T1000 (cell line): Measurements from ENCODE around the gene TNIK.
"Not testable (repeated sequence)": the region's sequence is repeated elsewhere in the genome, so short reads cannot be mapped to it uniquely, and the experiment has no call there.

ENCODE experiments used
- DNase-seq: peaks from one replicate; lab custom pipeline; 2025; ENCODE audit warnings: mixed read lengths; lab: John Stamatoyannopoulos, UW

Gene TNIK

DNA sequence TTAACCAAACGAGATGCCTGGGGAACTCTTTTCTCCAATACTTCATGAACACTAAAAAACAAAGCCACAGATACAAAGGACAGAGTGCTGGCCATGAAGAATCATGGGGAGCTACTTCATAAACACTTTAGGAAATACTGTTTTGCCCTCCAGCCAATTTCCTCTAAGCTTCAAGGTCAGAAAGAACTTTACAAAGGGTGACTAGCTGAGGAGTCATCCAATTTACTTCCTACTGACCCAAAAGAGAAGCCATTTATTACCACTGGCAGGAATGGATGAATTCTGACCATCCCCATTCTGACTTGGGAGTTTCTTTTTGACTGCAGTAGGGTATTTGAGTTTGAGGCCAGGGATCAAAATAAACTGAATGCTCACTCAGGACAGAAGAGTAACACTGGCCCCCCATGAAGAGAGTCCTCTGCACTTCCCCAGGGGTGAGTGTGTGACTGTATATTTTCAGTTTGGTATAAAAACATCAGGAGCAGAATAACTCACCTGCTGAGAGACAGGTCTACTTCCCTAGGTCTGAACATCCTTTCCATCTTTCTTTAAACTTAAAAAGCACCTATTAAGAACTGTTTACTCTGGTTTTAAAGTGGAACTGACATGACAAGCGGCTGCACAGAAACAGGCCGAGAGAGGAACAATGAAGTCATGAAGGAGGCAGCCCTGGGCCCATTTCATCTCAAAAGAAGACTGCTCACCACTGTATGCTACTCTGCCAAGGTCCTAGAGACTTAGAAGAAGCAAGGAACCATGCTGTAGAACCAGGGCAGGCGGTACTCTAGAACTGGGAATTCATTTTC is 203.6 kb downstream of the TNIK start:
- peak; percentile 13 for DNase-seq

DNA sequence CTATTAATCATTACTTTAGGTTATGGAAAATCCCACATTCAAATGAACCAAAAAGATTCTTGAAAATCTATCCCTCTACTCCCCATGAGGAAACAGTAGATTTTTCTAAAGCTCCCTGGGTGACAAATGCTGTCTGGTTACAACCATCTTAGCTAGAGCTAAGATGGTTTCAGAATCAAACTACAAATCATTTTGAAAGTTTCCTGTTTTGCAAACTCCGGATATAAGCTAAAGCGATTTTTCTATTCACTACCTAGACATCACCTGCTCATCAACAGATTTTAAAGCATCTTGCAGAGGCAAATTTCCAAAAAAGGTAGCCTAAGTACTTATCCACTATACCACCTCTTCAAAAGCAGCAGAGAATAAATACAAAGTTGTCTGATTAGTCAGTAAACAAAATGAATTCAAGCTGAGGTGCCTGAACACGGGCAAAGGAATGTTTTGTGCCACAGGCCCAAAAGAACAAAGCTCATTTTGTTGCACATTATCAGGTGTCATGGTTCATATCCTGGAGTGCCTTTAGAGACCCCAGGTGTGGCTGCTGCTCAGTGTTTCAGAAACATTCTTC is 204.9 kb downstream of the TNIK start:
- DNase-seq, result no peak

DNA sequence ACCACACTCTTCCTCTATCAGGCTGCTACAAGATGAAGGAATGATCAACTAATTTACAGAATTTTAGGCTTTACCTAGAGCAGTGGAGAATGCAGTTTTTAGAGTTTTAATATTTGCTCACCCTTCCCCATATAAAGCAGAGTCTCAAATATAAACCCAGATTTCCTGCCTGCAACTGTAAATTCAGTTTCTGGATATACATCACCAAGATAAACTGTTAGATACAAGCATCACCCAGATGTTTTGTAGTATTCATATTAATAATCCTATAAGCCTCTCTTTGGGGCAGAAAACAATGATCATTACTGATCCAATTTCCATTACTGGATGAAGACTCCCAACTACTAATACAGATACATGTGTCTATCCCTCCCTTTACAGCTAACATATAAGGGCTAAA is 205.9 kb downstream of the TNIK start:
- no peak for DNase-seq

DNA sequence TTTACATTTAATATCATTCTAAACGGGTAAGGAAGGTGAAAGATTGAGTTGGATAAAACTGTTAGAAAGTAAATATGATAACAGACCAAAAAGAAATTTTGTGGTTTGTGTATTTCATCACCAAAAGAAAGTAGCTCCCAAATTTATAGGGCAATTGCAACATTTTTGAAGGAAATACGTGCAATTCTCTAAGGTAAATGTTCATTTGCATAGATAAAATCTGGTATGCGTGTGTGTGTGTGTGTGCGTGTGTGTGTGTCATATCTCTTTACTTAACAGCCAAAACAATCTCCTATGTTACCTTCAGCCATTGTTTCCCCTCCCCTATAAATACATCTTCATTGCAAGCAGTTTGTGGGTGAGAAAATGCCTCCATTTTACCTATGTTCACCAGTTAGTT is 208.4 kb downstream of the TNIK start:
- DNase-seq, result no peak

DNA sequence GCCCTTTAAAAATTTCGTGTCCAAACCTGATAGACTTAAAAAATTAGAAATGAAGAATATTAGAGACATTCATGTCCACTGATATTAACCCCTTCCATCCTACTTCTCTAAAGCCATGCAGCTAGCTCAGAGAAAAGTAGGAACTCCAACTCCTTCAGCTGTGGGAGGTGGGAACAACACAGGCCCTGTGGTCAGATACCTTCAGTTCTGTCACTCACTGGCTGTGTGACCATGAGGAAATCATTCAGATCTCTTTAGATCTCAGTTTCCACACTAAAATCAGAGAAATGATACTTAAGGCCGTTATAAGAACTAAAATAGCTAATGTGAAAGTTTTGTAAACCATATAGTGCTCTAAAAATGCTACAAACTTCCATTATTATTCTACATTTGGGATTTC is 209.8 kb downstream of the TNIK start:
- DNase-seq, result no peak

DNA sequence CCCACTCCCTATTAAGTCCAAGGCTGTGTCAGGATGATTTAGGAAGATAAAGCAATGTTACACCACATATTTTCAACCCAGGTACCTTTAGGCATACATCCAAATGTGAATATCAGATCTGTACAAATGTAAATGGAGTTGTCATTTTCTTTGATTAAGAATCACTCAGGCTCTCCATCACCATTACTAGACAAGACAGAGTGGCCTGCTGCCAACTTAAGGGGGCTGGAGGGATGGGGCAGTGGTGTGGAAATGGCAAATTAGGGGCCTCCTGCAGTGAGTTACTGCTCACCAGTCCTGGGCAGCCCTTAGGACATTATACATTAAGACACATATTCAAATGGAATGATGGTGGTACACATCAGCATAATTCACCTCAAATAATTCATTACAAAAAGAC is 211.0 kb downstream of the TNIK start:
- no peak for DNase-seq

DNA sequence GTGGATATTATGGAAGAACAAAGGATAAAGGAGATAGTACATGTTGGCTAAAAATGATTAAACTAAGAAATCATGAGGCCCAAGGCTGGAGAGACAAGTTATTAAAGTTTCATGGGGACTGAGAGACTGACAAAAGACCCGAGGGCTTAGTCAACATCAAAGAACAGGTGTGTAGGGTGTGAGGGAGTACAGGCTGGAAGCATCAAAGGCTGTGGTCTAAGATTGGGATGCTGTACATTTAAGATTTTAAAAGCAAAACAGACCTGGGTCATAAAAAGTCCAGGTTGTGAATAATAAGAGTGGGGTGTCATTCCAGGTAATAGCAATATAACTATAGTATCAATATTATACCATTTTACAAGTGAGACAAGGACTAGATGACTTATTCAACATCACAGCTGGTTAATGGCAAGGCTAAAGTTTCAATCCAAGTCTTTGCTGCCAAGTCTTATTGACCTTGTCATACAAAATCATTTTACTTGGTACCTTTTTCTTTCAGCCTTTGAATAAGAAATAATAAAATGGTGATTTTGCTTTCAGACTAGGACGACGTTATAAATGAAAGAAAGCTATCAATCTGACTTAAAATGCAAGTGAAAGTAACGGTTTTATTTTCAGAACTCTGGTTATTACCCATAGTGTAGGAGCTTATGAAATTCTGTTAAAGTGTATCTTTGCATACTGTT is 211.6 kb downstream of the TNIK start:
- DNase-seq, result no peak

DNA sequence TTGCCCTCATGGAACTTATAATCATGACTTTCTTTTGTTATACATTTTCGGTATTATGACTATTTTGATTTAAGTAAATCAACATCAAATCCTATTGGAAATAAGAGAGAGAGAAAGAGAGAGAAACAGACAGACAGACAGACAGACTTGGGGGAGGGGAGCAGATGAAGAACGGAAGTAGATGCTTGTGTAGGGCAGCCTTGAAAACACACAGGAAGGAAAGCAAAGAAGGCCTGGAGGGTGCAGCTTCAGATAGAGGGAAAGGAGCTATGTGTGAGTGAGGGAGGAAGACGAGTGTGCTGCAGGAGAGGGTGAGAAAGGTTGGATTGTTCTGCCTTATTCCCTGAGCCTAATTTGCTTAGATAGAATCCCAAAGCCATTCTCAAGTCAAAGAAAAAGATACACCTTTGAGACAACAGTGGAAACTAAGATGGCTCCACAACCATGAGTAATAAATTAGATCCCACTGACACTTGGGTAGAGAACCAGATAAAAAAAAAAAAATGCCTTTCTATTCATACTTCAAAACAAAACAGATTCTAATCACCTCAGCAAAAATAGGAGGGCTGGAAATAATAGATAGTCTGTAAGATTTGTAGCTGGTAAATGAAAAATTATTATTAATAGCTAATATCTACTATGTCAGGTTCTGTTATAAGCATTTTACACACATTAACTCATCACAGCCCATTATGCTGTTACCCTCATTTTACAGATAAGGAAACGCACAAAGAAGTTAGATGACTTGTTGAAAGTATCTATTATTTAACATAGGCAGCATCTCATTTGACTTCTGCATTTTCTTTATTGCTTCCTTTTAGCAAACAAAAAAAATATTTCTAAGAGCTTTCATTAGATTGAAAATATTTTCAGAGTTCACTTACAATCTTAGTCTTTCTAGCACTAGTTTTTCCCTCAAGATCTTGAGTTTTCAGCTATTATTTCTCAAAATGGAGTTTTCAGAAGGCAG is 214.1 kb downstream of the TNIK start:
- DNase-seq, result no peak

DNA sequence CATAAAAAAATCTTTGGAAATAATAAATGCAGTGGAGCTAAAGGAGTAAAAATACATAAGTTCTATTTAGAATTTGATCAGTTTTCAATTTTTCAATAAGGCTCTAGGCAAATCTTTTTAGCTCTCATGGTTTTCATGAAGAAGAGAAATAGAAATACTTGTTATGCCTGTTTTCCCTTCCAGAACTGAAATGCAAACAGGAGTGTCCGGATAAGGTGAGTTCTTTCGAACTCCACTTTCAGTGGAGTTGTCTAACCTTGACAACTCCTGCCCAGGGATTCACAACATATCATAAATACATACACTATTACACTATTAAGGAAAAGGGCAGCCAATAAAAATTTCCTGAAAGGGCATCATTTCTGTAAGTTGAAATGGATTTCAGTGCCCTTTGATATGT is 217.3 kb downstream of the TNIK start:
- DNase-seq, result no peak

DNA sequence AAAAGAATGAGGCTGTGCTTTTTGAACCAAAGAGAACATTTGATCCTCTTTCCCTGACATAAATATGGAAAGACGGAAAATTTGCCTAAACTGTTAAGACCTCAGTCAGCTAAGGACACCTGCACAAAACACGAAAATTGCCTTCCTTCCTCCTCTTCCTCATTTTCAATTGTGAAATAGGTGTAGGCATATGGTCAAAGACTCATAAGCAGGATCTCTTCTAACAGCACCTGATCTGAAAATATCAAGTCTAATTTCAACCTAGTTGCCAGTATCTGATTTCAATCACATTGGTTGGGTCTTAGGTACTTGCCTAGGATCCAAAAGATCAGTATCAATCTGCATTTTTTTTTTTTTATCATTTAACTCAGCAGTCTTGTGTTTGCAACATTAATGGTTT is 218.0 kb downstream of the TNIK start:
- DNase-seq, result no peak

DNA sequence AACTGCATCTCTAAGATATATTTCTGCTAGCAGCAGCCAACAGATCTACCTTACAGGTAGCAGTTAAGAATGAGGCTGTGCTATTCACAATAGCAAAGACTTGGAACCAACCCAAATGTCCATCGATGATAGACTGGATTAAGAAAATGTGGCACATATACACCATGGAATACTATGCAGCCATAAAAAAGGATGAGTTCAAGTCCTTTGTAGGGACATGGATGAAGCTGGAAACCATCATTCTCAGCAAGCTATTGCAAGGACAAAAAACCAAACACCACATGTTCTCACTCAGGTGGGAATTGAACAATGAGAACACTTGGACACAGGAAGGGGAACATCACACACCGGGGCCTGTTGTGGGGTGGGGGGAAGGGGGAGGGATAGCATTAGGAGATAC is 218.6 kb downstream of the TNIK start:
- not testable (repeated sequence) for DNase-seq

DNA sequence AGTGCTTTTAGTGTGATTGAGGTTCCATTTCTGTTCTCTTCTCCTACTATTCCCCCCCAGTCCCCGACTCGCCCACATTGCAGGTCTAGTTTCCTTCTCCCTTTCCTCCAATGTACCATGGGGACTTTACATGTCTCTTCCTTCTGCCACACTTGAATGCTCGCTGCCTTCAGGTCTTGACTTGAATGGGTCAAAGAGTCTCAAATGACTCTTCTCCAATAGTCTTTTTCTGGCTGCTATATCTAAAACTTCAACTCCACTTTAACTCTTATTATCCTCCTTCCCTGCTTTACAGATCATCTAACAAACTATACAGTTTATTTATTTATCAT is 219.7 kb downstream of the TNIK start:
- DNase-seq, result no peak

DNA sequence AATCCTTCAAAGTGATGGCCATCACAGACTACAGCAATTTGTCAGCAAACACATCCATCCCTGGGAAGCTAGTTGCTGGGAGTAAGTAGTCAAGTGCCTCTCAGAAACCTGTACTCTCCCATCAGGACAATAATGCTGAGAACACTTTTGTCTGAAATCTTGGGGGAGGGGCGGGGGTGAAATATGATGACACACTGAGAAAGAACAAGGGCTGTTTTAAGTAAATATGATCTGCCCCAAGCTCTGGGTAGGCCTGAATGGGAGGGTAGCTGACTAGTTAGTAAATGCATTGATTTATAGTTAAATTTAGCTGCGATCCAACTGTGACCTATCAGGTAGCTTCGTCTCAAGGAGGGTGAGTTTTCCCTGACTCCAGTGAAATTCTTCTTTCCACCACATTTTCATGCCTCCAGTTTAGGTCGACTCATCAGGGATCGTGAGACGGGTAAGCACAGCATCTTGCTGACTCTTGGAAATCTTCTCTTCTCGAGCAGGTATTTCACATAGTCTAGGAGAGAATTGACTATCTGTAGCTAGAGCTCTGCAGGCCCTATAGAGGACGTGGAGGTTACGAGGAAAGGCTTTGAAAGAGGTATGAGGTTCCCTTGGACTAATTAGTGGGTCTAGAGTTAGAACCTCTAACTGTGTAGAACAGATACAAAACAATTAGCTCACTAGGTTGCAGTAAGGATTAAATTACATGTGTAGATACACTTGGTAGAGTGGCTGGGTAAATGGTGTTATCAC is 220.3 kb downstream of the TNIK start:
- DNase-seq, result no peak

DNA sequence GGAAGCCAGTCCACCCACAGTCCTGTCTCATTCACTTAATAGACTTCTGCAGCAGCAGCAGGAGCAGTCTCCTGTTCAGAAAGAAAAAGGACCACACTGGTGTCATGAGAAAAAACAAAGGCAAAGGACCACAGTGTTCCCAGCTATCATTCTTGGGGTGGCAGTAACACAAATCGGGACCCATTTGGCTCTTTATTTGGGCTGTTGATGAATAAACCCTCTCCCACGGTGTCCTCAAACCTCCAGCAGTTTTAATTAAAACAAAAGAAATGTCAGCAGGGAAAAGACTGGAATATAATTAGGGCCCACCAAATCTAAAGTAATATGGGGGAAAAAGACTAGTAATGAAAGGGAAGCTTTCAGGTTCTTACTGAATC is 223.2 kb downstream of the TNIK start:
- no peak for DNase-seq

DNA sequence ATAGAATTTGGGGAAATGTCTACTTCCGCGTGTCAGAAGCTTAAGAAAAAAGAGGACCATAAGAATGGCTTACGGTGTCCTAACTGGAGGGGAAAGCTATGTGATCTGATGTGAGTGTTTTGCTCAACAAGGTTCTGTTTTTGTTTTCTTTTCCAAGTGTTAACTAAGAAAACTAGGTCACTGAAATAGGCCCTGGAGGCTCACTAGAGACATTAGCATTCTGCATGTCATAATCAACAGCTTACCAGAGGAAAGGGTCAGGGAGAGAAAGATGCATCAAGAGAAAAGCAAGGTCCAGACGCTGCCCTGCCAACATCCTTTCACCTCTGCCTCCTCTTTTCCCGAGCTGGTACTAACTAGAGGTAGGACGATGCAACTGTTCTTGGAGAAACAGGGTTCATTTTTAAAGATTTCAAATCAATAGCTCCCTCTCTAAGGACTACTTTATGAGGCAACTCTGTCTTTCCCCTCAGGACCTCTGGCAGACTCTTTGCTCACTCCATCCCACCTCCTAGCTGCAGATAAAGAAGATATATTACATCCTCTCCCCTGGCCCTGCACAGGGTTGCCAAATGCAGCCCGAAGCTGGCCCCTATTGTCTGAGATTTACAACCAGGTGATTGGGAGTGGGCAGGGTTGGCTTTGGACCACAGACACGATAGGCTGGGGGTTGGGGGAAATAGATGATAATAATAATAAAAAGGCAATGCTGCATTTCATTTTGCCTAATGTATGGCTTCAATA is 223.8 kb downstream of the TNIK start:
- DNase-seq, result no peak

DNA sequence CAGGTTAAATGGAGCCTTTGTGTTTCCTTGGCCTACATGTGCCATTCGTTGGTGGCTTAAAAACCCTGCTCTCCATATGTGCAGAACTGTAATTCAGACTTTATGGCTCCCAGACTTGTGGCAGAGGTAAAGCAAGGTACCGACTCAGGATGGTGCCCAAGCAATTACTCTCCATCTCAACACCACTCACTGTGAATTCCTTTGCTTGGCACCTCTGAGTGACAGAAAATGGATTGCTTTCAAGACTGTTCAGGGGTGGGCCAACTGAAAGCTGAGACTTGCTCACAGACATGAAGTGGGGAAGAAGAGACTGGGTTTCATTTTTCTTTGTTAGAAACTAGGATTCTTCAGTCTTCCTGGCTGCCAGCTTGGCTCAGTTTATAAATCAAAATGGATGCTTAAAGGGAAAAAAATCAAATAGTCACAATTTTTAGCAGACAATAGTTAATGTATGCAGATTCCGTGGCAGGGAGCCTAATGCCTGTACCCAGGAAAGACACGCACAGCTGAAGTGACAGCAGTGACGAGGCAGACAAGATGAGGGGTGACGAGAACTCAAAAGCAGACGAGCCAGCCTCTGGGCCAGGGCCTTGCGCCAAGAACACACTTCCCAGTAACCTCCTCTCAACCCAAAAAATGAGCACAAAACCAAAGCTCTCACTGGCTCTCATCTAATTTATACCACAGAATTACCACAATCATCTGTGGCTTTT is 225.8 kb downstream of the TNIK start:
- no peak for DNase-seq

DNA sequence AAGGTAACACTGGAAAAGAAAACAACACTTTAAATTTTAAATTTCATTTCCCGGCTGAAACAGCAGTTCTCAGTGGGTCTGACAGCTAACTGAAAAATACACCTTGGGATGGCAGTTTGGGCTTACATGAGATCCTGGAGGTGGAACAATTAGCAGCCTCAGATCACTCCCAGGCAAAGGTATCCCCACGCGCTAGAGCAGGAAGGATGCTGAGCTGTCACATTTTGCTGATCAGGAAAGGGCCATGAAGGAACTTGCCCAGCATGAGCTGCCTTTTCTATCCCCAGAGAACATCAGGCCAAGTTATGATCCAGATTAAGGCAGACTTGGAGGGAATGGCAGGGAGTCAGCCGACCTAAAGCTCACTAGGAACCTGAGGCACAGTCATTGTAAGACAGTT is 228.8 kb downstream of the TNIK start:
- DNase-seq, result no peak

DNA sequence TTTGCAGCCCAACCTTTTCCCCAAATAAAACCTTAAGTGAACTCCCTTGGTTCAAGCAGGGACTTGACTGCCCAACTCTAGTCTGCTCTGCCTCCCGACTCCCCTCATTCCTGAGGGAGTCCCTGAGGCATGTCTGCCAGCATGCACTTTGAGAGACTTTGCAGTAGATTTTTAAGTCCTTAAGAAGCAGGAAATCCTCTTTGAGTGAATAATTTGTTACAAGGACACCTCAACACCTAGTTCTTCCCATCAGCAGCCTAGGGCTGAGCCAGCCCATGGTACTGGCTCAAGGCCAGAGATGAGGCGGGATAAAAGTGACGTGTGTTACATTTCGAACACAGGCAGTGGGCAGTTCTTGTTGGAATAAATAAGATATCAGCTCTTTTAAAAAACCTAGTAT is 229.3 kb downstream of the TNIK start:
- DNase-seq, result no peak

DNA sequence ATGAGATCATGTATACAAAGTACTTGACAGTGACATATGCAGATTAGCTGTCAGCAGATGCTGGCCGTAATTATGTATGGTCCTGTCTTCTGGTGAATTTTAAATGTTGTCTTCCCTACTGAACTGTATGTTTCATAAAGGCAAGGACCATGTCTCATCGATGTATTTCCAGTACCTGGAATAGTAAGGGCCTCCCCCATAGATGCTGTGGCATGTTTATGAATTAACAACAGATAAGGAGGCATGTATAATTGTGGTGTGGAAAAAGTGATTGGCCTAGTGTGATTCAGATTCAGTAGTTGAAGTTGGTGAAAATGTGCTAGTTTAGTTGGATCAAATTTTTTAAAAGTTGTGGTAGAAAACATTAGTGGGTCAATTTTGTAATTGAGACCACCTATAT is 231.0 kb downstream of the TNIK start:
- DNase-seq, result no peak

DNA sequence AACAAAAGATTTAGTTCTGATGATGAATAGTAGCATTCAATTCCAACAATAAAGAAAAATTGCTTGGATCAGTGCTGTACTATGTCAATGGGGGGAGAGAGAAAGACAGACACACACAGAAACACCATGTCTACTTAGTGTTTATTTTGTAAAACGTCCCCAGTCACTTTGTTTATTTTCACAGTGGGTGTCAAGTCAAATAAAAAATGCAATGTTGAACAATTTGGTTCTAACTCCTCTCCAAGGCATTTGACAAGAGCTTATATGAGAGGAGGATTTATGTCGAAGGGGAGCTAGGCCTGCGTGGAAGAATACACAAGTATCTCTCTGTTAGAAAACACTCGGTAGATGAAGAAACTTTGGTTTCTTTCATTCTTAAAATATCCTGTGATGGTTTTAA is 232.0 kb downstream of the TNIK start:
- no peak for DNase-seq
